Erythroblast (primary cell): ENCODE results near the gene GOSR2.
"Not testable (repeated sequence)": the region's sequence is repeated elsewhere in the genome, so short reads cannot be mapped to it uniquely, and the experiment has no call there.

Source experiments
- DNase-seq, 2 experiments: peaks; one replicate each; lab custom pipeline; 2025; lab: John Stamatoyannopoulos, UW
- GATA1 ChIP-seq: IDR thresholded peaks from 2 replicates; pipeline ENCODE4 v1.6.1; 2011; ENCODE audit warnings: low read depth, mild to moderate bottlenecking, control low read depth, low read length, moderate library complexity
- POLR2A ChIP-seq: IDR thresholded peaks from 2 replicates; pipeline ENCODE4 v1.6.1; 2011; ENCODE audit warnings: mild to moderate bottlenecking, low read length

Gene GOSR2

DNA sequence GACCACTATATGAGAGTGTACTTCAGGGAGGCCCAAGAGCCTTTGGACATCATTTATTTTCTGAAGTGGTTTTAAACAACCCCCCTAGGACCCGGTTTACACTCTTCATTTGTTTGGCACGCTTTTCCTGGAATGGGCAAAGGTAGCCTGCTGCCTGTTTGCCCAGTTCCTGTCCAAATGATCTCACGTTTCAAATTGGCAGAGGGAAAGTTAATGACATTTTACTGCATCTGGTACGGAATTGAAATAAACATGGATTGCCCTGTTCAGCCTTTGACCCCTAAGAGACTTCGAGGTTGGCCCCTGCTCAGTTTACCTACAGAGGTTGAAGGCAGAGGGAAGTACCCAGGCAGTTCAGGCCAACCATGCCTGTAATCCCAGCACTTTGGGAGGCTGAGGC, 61.9 kb downstream of the GOSR2 start:
- DNase-seq, result no peak
- TF ChIP-seq POLR2A (no peak), GATA1 (no peak)

DNA sequence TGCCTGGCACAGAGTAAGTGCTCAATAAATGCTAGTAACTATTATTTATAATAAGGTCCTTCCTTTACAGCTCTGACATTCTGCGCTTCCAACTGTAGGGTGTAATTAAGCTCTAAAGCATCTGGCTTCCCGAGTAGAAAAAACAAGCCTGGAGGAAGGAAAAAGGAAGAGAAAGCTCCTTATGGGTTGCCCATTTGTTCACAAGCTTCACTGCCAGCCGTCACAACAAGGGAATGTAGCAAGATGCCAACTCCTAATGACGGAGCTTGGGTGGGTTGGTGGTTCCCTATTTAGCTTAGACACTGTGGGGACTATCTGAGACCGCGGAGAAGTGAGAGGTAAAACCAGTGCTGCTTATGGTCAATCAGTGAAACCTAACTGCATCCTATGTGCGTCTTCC, 63.4 kb downstream of the GOSR2 start:
- TF ChIP-seq POLR2A, result no peak
- DNase-seq, result no peak

DNA sequence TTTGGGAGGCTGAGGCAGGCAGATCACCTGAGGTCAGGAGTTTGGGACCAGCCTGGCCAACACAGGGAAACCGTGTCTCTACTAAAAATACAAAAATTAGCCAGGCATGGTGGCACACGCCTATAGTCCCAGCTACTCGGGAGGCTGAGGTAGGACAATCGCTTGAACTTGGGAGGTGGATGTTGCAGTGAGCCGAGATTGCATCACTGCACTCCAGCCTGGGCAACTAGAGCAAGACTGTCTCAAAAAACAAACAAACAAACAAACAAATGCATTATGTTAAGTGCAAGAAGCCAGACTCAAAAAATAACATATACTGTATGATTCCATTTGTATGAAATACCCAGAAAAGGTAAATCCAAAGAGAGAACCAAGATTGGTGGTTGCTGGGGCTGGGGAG, 65.0 kb downstream of the GOSR2 start:
- not testable (repeated sequence) for DNase-seq

DNA sequence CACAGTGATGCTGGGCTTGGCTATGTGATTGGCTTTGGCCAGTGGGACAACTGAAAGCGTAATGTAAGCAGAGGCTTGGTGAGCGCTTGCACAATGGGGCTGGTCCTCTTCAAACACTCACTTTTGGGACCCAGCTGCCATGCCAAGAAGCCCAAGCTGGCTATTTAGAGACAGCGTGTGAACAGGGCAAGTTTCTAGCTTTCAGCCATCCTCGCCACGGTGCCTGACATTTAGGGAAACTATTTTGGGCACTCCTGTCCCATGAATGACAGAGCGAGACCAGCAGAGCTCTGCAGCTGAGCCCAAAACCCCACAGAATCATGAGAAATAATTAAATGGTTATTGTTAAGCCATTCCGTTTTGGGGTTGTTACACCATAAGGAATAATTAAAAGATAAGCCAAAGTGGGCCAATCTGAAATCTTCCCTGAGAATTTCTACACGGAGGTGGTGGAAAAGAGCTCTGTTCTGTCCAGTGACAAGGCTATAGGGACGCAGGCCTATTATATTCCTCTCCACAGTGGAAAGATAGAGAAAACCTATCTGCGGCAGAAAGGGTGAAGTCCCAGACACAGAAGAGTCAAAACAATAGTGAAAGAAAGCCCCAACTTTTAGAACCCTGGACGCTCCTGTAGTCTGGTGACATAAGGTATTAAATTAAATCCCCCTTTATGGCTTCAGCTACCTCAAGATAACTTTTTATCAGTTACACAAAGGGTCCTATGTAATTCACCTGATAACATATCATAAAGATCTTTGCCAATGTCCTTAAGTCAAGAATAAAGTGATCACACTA, 66.9 kb downstream of the GOSR2 start:
- DNase-seq, result no peak
- TF ChIP-seq GATA1, result no peak
- no peak for TF ChIP-seq POLR2A

DNA sequence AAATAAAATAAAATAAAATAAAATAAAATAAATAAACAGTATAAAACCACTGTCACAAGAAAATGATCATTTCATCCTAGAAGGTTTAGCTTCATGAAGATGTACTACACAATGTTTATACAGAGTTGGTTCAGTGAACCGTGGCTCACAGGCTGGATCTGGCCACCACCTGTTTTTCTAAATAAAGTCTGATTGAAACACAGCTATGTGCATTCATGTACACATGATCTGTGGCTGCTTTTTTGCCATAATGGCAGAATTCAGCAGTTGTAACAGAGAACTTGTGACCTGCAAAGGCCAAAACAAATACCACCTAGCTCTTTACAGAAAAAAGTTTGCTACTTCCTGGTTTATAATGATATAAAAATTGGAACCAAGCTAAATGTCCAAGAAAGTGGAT, 68.7 kb downstream of the GOSR2 start:
- DNase-seq, result no peak
- no peak for TF ChIP-seq GATA1
- TF ChIP-seq POLR2A, result no peak
